ENCODE results near the gene ARMS2.
A peak's percentile ranks its signal among the peaks of the same experiment; 100 is the strongest.

Gene ARMS2

DNA sequence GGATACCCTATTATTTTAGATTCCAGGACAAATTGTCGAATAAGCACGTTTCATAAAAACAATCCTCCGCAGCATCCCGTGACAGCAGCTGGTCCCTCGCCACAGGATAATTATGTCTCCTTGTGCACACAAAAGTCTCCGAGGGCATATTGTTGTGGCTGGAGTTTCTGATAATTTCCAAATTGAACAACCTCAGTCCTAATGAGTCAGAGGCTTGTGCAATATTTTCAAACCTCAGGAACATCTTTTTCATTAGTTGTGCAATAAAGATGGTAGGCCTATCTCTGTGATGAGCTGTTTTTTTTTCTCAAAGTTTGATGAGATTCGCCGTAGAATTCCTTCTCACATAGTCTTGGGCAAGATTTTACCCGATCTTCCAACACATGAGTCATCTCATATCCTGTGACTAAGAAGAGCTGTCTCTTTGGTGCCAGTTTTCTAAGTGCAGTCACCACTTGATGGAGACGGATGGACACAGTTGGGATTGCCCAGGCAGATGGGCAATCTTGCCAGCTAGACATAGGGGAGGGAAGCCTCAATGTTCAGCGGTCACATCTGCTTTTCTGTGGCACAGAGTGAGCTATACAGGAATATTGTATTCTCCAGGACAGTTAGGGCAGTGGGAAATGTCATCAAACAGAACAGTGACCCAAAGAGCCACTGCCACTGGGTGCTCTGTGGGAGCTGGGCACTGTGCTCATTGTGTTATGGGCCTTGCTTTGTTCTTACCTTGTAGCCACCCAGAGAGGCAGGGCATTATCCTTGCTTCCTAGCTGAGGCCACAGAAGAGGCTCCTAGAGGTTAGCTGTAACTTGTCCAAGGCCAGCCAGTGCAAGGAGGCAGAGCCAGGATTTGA, 14.7 kb downstream of the ARMS2 start:
- 0 out of 2 replicates have a peak, but pooled peaks have one; percentile 37 for TF ChIP-seq ZFP3 (CRISPR knock-in tag; IDR thresholded peaks at IDR 0.05)
- TF ChIP-seq PPARA (CRISPR knock-in tag; IDR thresholded peaks at IDR 0.05; ENCODE audit: borderline replicate concordance): no peak
- peak; percentile 81; the same call in 1 of the 2 replicates for TF ChIP-seq ZC3H10 (CRISPR knock-in tag; IDR thresholded peaks at IDR 0.05)
- TF ChIP-seq, protein P1, sequence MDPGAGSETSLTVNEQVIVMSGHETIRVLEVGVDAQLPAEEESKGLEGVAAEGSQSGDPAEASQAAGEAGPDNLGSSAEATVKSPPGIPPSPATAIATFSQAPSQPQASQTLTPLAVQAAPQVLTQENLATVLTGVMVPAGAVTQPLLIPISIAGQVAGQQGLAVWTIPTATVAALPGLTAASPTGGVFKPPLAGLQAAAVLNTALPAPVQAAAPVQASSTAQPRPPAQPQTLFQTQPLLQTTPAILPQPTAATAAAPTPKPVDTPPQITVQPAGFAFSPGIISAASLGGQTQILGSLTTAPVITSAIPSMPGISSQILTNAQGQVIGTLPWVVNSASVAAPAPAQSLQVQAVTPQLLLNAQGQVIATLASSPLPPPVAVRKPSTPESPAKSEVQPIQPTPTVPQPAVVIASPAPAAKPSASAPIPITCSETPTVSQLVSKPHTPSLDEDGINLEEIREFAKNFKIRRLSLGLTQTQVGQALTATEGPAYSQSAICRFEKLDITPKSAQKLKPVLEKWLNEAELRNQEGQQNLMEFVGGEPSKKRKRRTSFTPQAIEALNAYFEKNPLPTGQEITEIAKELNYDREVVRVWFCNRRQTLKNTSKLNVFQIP (CRISPR knock-in tag; IDR thresholded peaks at IDR 0.05; ENCODE audit: borderline replicate concordance, low read depth): 0 out of 2 replicates have a peak, but pooled peaks have one; percentile 39
- peak; percentile 84 for TF ChIP-seq ISL1 (CRISPR knock-in tag; IDR thresholded peaks at IDR 0.05)
- TF ChIP-seq BACH2 (CRISPR knock-in tag; IDR thresholded peaks at IDR 0.05; ENCODE audit: borderline replicate concordance): no peak
- TF ChIP-seq, protein P2, sequence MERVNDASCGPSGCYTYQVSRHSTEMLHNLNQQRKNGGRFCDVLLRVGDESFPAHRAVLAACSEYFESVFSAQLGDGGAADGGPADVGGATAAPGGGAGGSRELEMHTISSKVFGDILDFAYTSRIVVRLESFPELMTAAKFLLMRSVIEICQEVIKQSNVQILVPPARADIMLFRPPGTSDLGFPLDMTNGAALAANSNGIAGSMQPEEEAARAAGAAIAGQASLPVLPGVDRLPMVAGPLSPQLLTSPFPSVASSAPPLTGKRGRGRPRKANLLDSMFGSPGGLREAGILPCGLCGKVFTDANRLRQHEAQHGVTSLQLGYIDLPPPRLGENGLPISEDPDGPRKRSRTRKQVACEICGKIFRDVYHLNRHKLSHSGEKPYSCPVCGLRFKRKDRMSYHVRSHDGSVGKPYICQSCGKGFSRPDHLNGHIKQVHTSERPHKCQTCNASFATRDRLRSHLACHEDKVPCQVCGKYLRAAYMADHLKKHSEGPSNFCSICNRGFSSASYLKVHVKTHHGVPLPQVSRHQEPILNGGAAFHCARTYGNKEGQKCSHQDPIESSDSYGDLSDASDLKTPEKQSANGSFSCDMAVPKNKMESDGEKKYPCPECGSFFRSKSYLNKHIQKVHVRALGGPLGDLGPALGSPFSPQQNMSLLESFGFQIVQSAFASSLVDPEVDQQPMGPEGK (CRISPR knock-in tag; IDR thresholded peaks at IDR 0.05; ENCODE audit: borderline replicate concordance): 0 out of 2 replicates have a peak, but pooled peaks have one; percentile 46
- TF ChIP-seq TOX (CRISPR knock-in tag; IDR thresholded peaks at IDR 0.05; ENCODE audit: borderline replicate concordance): peak; percentile 65; the same call in 1 of the 2 replicates
- peak; percentile 93 for ATAC-seq

DNA sequence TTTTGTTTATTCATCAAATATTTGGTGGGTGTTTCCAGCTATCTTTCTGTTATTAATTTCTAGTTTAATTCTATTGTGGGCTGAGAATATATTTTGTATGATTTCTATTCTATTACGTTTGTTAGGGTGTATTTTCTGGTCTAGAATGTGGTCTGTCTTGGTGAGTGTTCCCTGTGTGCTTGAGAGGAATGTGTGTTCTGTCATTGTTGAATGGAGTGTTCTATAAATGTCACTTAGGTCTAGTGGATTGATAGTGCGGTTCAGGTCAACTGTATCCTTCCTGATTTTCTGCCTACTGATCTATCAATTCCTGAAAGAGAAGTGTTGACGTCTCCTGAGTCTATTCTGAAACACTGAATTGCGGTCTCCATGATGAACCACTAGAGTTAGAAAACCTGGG, 15.4 kb downstream of the ARMS2 start:
- ATAC-seq: no peak
- TF ChIP-seq ZNF565 (CRISPR knock-in tag; conservative IDR thresholded peaks at IDR 0.05; ENCODE audit: low read depth) (no peak), ISL1 (CRISPR knock-in tag; IDR thresholded peaks at IDR 0.05) (no peak), ZNF70 (CRISPR knock-in tag; IDR thresholded peaks at IDR 0.05) (no peak), ZNF8 (CRISPR knock-in tag; IDR thresholded peaks at IDR 0.05) (no peak), BACH2 (CRISPR knock-in tag; IDR thresholded peaks at IDR 0.05; ENCODE audit: borderline replicate concordance) (no peak), GLIS3 (CRISPR knock-in tag; IDR thresholded peaks at IDR 0.05) (no peak), TCF4 (CRISPR knock-in tag; IDR thresholded peaks at IDR 0.05; ENCODE audit: borderline replicate concordance) (no peak), ZFP30 (CRISPR knock-in tag; IDR thresholded peaks at IDR 0.05) (no peak), CSDC2 (CRISPR knock-in tag; IDR thresholded peaks at IDR 0.05) (no peak), OSR1 (CRISPR knock-in tag; IDR thresholded peaks at IDR 0.05) (no peak), SNAI2 (CRISPR knock-in tag; IDR thresholded peaks at IDR 0.05) (no peak), ZFP3 (CRISPR knock-in tag; IDR thresholded peaks at IDR 0.05) (no peak), ARNTL (CRISPR knock-in tag; IDR thresholded peaks at IDR 0.05; ENCODE audit: borderline replicate concordance, low read depth) (no peak), RARB (CRISPR knock-in tag; IDR thresholded peaks at IDR 0.05) (no peak), ZC3H10 (CRISPR knock-in tag; IDR thresholded peaks at IDR 0.05) (no peak)
- TF ChIP-seq, protein P3, sequence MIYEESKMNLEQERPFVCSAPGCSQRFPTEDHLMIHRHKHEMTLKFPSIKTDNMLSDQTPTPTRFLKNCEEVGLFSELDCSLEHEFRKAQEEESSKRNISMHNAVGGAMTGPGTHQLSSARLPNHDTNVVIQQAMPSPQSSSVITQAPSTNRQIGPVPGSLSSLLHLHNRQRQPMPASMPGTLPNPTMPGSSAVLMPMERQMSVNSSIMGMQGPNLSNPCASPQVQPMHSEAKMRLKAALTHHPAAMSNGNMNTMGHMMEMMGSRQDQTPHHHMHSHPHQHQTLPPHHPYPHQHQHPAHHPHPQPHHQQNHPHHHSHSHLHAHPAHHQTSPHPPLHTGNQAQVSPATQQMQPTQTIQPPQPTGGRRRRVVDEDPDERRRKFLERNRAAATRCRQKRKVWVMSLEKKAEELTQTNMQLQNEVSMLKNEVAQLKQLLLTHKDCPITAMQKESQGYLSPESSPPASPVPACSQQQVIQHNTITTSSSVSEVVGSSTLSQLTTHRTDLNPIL (CRISPR knock-in tag; IDR thresholded peaks at IDR 0.05; ENCODE audit: low read depth): no peak
- TF ChIP-seq, protein P1 (CRISPR knock-in tag; IDR thresholded peaks at IDR 0.05; ENCODE audit: borderline replicate concordance, low read depth): no peak
- TF ChIP-seq, protein P4, sequence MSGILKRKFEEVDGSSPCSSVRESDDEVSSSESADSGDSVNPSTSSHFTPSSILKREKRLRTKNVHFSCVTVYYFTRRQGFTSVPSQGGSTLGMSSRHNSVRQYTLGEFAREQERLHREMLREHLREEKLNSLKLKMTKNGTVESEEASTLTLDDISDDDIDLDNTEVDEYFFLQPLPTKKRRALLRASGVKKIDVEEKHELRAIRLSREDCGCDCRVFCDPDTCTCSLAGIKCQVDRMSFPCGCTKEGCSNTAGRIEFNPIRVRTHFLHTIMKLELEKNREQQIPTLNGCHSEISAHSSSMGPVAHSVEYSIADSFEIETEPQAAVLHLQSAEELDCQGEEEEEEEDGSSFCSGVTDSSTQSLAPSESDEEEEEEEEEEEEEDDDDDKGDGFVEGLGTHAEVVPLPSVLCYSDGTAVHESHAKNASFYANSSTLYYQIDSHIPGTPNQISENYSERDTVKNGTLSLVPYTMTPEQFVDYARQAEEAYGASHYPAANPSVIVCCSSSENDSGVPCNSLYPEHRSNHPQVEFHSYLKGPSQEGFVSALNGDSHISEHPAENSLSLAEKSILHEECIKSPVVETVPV (CRISPR knock-in tag; IDR thresholded peaks at IDR 0.05): no peak
- TF ChIP-seq, protein P5, sequence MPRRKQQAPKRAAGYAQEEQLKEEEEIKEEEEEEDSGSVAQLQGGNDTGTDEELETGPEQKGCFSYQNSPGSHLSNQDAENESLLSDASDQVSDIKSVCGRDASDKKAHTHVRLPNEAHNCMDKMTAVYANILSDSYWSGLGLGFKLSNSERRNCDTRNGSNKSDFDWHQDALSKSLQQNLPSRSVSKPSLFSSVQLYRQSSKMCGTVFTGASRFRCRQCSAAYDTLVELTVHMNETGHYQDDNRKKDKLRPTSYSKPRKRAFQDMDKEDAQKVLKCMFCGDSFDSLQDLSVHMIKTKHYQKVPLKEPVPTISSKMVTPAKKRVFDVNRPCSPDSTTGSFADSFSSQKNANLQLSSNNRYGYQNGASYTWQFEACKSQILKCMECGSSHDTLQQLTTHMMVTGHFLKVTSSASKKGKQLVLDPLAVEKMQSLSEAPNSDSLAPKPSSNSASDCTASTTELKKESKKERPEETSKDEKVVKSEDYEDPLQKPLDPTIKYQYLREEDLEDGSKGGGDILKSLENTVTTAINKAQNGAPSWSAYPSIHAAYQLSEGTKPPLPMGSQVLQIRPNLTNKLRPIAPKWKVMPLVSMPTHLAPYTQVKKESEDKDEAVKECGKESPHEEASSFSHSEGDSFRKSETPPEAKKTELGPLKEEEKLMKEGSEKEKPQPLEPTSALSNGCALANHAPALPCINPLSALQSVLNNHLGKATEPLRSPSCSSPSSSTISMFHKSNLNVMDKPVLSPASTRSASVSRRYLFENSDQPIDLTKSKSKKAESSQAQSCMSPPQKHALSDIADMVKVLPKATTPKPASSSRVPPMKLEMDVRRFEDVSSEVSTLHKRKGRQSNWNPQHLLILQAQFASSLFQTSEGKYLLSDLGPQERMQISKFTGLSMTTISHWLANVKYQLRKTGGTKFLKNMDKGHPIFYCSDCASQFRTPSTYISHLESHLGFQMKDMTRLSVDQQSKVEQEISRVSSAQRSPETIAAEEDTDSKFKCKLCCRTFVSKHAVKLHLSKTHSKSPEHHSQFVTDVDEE (CRISPR knock-in tag; IDR thresholded peaks at IDR 0.05): no peak
